HFF-Myc (cell line): ENCODE measurements around the gene PKD2.
A peak's percentile ranks its signal among the peaks of the same experiment; 100 is the strongest.

Experiments used
- DNase-seq: peaks from one replicate; pipeline ENCODE4 v3.0.0-alpha.2; 2011; ENCODE audit warnings: low read depth; ENCODE audit errors: extremely low read depth
- H3K4me3 ChIP-seq: replicated peaks from 2 replicates; pipeline ENCODE4 v1.5.1; 2011; ENCODE audit warnings: low read depth, mild to moderate bottlenecking, control low read depth, low read length
- CTCF ChIP-seq: IDR thresholded peaks from 2 replicates; pipeline ENCODE4 v1.5.1; 2012; ENCODE audit warnings: mild to moderate bottlenecking, low read depth, low read length, control low read depth; ENCODE audit errors: missing control alignments

The PKD2 gene

GRCh38 chr4:88043001-88043400 lies 35.6 kb downstream of the PKD2 start:
- TF ChIP-seq CTCF = no peak
- H3K4me3 ChIP-seq = no peak overlapping the region
- DNase-seq = no peak

- peak; percentile 17 for DNase-seq
- no peak overlapping the region for H3K4me3 ChIP-seq
- TF ChIP-seq CTCF = no peak
These were observed 36.3 kb downstream of the PKD2 start for GRCh38 chr4:88043586-88044340.

- H3K4me3 ChIP-seq = no peak overlapping the region
- DNase-seq = no peak
- no peak for TF ChIP-seq CTCF
These were observed 37.6 kb downstream of the PKD2 start for GRCh38 chr4:88045021-88045420.

GRCh38 chr4:88054229-88054628 lies 46.8 kb downstream of the PKD2 start:
- DNase-seq = no peak
- no peak overlapping the region for H3K4me3 ChIP-seq
- no peak for TF ChIP-seq CTCF

- TF ChIP-seq CTCF = peak; percentile 52
- peak; percentile 20 for DNase-seq
- H3K4me3 ChIP-seq = no peak overlapping the region
These were observed 47.5 kb downstream of the PKD2 start for GRCh38 chr4:88054901-88055300.

- no peak for DNase-seq
- TF ChIP-seq CTCF = no peak
- no peak overlapping the region for H3K4me3 ChIP-seq
These were observed 50.9 kb downstream of the PKD2 start for GRCh38 chr4:88058295-88058694.

GRCh38 chr4:88059766-88060165 lies 52.3 kb downstream of the PKD2 start:
- no peak for DNase-seq
- TF ChIP-seq CTCF = no peak
- no peak overlapping the region for H3K4me3 ChIP-seq
